SK-N-SH (cell line): Measurements from ENCODE around the gene TRDMT1. TPM values are rescaled to one million over a fixed set of nuclear protein-coding genes. Genes with fewer than 3 reads are reported as not detected.

Source experiments
- CTCF ChIA-PET: fragments of 300-600, 350-600 bp; formaldehyde crosslinking; extraction: SDS; loops from one replicate; lab custom pipeline; 2021; lab: Yijun Ruan, JAX
- POLR2A ChIA-PET: fragments of 350-600 bp; sonication (Branson Sonifier 250); formaldehyde crosslinking; extraction: SDS; loops from one replicate; lab custom pipeline; 2020; ENCODE audit warnings: antibody characterized with exemption, inconsistent platforms; lab: Yijun Ruan, JAX
- DNase-seq: peaks from one replicate; pipeline ENCODE4 v3.0.0; 2012
- H2AFZ ChIP-seq: fragments of 200-600 bp; sonication (generic); 2 replicates; pipeline ENCODE4 v1.8.1; 2016; ENCODE audit warnings: antibody characterized with exemption, mild to moderate bottlenecking, low read depth
- H3F3A ChIP-seq: fragments of 200-600 bp; sonication (generic); replicated peaks from 2 replicates; pipeline ENCODE3; 2016; ENCODE audit warnings: antibody characterized with exemption, mild to moderate bottlenecking; ENCODE audit not compliant: insufficient read depth
- H3K27ac ChIP-seq, 2 experiments: fragments of 200-500 bp in 1 of 2; fragments of 200-600 bp in 1 of 2; sonication (Bioruptor generic) in 1 of 2; sonication (generic), shearing (Covaris generic) in 1 of 2; 2 replicates each; pipeline versions ENCODE4 v1.5.1 to v1.6.1; 2014 to 2016; ENCODE audit warnings: low read depth in 2 of 2, inconsistent platforms in 1 of 2, low read length in 1 of 2, mild to moderate bottlenecking in 1 of 2, mixed read lengths in 1 of 2
- H3K27me3 ChIP-seq: fragments of 200-600 bp; sonication (generic), shearing (Covaris generic); 2 replicates; pipeline ENCODE4 v1.6.1; 2016; ENCODE audit warnings: mixed run types; ENCODE audit not compliant: insufficient read depth
- H3K36me3 ChIP-seq, 2 experiments: fragments of 200-500 bp in 1 of 2; fragments of 200-600 bp in 1 of 2; sonication (Bioruptor generic) in 1 of 2; sonication (generic) in 1 of 2; replicated peaks in 1 of 2; 2 replicates each; pipeline versions ENCODE3 to v1.5.1; 2014 to 2016; ENCODE audit warnings: low read length in 1 of 2, mild to moderate bottlenecking in 1 of 2; ENCODE audit not compliant: insufficient read depth in 2 of 2, control insufficient read depth in 1 of 2
- H3K4me1 ChIP-seq, 2 experiments: fragments of 200-500 bp in 1 of 2; fragments of 200-600 bp in 1 of 2; sonication (Bioruptor generic) in 1 of 2; sonication (generic), shearing (Covaris generic) in 1 of 2; 2 replicates each; pipeline versions ENCODE4 v1.5.1 to v1.6.1; 2014 to 2016; ENCODE audit warnings: low read depth in 1 of 2, low read length in 1 of 2, mixed run types in 1 of 2; ENCODE audit not compliant: insufficient read depth in 2 of 2, control insufficient read depth in 1 of 2
- H3K4me2 ChIP-seq: fragments of 200-600 bp; sonication (generic), shearing (Covaris generic); 2 replicates; pipeline ENCODE4 v1.6.1; 2017; ENCODE audit warnings: mixed run types
- H3K4me3 ChIP-seq, 2 experiments: fragments of 200-500 bp in 1 of 2; fragments of 200-600 bp in 1 of 2; sonication (Bioruptor generic) in 1 of 2; sonication (generic), shearing (Covaris generic) in 1 of 2; 2 replicates each; pipeline versions ENCODE4 v1.5.1 to v1.8.1; 2014 to 2016; ENCODE audit warnings: low read depth in 2 of 2, inconsistent platforms in 1 of 2, low read length in 1 of 2, mild to moderate bottlenecking in 1 of 2, mixed read lengths in 1 of 2, moderate library complexity in 1 of 2
- H3K79me2 ChIP-seq: fragments of 200-600 bp; sonication (generic); 2 replicates; pipeline ENCODE4 v1.8.1; 2017; ENCODE audit warnings: mild to moderate bottlenecking; ENCODE audit not compliant: insufficient read depth
- H3K9ac ChIP-seq: fragments of 200-600 bp; sonication (generic); 2 replicates; pipeline ENCODE4 v1.6.1; 2017; ENCODE audit warnings: mixed run types
- H3K9me2 ChIP-seq: fragments of 200-600 bp; sonication (generic); 2 replicates; pipeline ENCODE4 v1.6.1; 2017; ENCODE audit warnings: mixed run types
- H3K9me3 ChIP-seq: fragments of 200-600 bp; sonication (generic); 2 replicates; pipeline ENCODE4 v1.6.1; 2017; ENCODE audit warnings: mixed run types, mild to moderate bottlenecking, moderate library complexity
- H4K20me1 ChIP-seq: fragments of 200-600 bp; sonication (generic); 2 replicates; pipeline ENCODE4 v1.6.1; 2017; ENCODE audit warnings: mild to moderate bottlenecking, mixed run types; ENCODE audit not compliant: insufficient read depth
- CHD2 ChIP-seq: fragments of 150-350 bp; IDR thresholded peaks from 2 replicates; pipeline ENCODE4 v1.6.1; 2018; ENCODE audit warnings: low read length; ENCODE audit not compliant: partially characterized antibody
- ELF1 ChIP-seq: IDR thresholded peaks from 2 replicates; pipeline ENCODE4 v1.4.0; 2012
- FOXJ3 ChIP-seq: sonication (generic); formaldehyde crosslinking; IDR thresholded peaks from 2 replicates; pipeline ENCODE4 v1.5.1; 2020; ENCODE audit warnings: mild to moderate bottlenecking, missing genetic modification reagents
- GABPA ChIP-seq: IDR thresholded peaks from 2 replicates; pipeline ENCODE4 v1.4.0; 2012; ENCODE audit warnings: low read depth, mild to moderate bottlenecking
- GATA2 ChIP-seq: sonication (generic); formaldehyde crosslinking; IDR thresholded peaks from 2 replicates; pipeline ENCODE4 v1.5.0; 2020; ENCODE audit warnings: mild to moderate bottlenecking, missing genetic modification reagents
- IRF3 ChIP-seq: fragments of 150-350 bp; IDR thresholded peaks from 2 replicates; pipeline ENCODE4 v1.6.1; 2016; ENCODE audit warnings: mild to moderate bottlenecking, low read depth, low read length
- JUND ChIP-seq: IDR thresholded peaks from 2 replicates; pipeline ENCODE4 v1.4.0; 2012
- MXI1 ChIP-seq: IDR thresholded peaks from 2 replicates; pipeline ENCODE4 v1.6.1; 2012; ENCODE audit warnings: mild to moderate bottlenecking, low read depth, low read length, improper control_type of control experiment
- REST ChIP-seq: IDR thresholded peaks from 2 replicates; pipeline ENCODE4 v1.6.1; 2012; ENCODE audit warnings: mild to moderate bottlenecking, low read depth, low read length, moderate library complexity
- RFX5 ChIP-seq: IDR thresholded peaks from 2 replicates; pipeline ENCODE4 v1.6.1; 2012; ENCODE audit warnings: mild to moderate bottlenecking, improper control_type of control experiment, low read length
- SIN3A ChIP-seq: IDR thresholded peaks from 2 replicates; pipeline ENCODE4 v1.6.1; 2012; ENCODE audit warnings: low read depth, mild to moderate bottlenecking, low read length, moderate library complexity, borderline replicate concordance
- TAF1 ChIP-seq: IDR thresholded peaks from 2 replicates; pipeline ENCODE4 v1.6.1; 2012; ENCODE audit warnings: low read depth, mild to moderate bottlenecking, low read length, moderate library complexity, borderline replicate concordance
- TCF12 ChIP-seq: IDR thresholded peaks from 2 replicates; pipeline ENCODE4 v1.4.0; 2012
- TEAD4 ChIP-seq: IDR thresholded peaks from 2 replicates; pipeline ENCODE4 v1.4.0; 2012; ENCODE audit warnings: mild to moderate bottlenecking, borderline replicate concordance; ENCODE audit not compliant: insufficient read depth
- USF1 ChIP-seq: IDR thresholded peaks from 2 replicates; pipeline ENCODE4 v1.4.0; 2012; ENCODE audit warnings: low read depth, borderline replicate concordance
- WGBS: methylation state at CpG from one replicate; pipeline ENCODE4 v1.1.6; 2017; ENCODE audit warnings: low lambda C conversion rate; 5-methylcytosine and 5-hydroxymethylcytosine counted together
- polyA plus RNA-seq, 3 experiments: library from polyadenylated mRNA; depleted of rRNA; stranded (reverse); fragments of >200 nt; gene quantifications; 2 replicates each; pipeline ENCODE4 v1.2.3, GENCODE V29; 2012
- TF ChIP-seq, protein P1 (sequence below): fragments of 150-350 bp; IDR thresholded peaks from 2 replicates; pipeline ENCODE4 v1.6.1; 2017; ENCODE audit warnings: antibody characterized with exemption, low read length, low read depth, borderline replicate concordance
- TF ChIP-seq, protein P2 (sequence below): IDR thresholded peaks from 2 replicates; pipeline ENCODE4 v1.4.0; 2012; ENCODE audit warnings: low read depth
- TF ChIP-seq, protein P3 (sequence below): IDR thresholded peaks from 2 replicates; pipeline ENCODE4 v1.4.0; 2012; ENCODE audit warnings: low read depth, borderline replicate concordance

TRDMT1 gene
- polyA plus RNA-seq, 1 of the 3 experiments (the other 2 are of a cell fraction), result 3.1 TPM

DNA sequence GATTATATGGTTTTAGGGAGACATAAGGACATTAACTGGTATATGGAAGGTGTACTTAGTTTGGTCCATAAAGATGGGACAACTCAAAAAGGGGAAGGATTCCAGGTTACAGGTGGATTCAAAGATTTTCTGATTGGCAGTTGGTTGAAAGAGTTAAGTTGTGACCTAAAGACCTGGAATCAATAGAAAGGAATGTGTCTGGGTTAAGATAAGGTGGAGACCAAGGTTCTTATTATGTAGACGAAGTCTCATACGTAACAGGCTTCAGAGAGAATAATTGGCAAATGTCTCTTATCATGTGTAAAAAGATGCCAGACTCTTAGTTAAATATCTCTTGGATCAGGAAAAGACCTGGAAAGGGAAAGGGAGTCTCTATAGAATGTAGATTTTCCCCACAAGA is 1.0 kb upstream of the TRDMT1 start:
- 94% methylated on average over 2 of the region's 2 CpGs for WGBS
- CTCF ChIA-PET, result interaction anchor here (0.9 to 2.3 kb wide), 2 partner anchors 10 to 36 kb away, joined by 3 to 6 read pairs; no protein-coding TSS in a partner anchor

More for the DNA sequence above, 1.0 kb upstream of the TRDMT1 start:
- H3F3A ChIP-seq, result peaks cover 48% of the 10 kb centered on the region
- no peaks in the 10 kb centered on the region for H3K9me2 ChIP-seq
- POLR2A ChIA-PET, result no interaction called here
- H3K36me3 ChIP-seq, result no peaks in the 10 kb centered on the region
- no peak overlapping the region for H2AFZ ChIP-seq
- peaks cover 41% of the 10 kb centered on the region for H3K79me2 ChIP-seq
- H4K20me1 ChIP-seq, result no peaks in the 10 kb centered on the region
- no peak overlapping the region for H3K4me2 ChIP-seq
- no peak for DNase-seq
- no peaks in the 10 kb centered on the region for H3K27me3 ChIP-seq
- peak overlapping the region in 1 of 2 experiments; percentile 99; a peak in 2 of 4 replicates for H3K27ac ChIP-seq
- no peak overlapping the region for H3K9ac ChIP-seq
- no peak overlapping the region for H3K4me3 ChIP-seq
- TF ChIP-seq, protein P1, sequence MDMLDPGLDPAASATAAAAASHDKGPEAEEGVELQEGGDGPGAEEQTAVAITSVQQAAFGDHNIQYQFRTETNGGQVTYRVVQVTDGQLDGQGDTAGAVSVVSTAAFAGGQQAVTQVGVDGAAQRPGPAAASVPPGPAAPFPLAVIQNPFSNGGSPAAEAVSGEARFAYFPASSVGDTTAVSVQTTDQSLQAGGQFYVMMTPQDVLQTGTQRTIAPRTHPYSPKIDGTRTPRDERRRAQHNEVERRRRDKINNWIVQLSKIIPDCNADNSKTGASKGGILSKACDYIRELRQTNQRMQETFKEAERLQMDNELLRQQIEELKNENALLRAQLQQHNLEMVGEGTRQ, result no peak
- TF ChIP-seq TAF1, result no peak
- TF ChIP-seq MXI1, result no peak
- TF ChIP-seq JUND, result no peak
- TF ChIP-seq TCF12, result no peak
- TF ChIP-seq, protein P2, sequence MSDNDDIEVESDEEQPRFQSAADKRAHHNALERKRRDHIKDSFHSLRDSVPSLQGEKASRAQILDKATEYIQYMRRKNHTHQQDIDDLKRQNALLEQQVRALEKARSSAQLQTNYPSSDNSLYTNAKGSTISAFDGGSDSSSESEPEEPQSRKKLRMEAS, result no peak
- TF ChIP-seq TEAD4, result no peak
- no peak for TF ChIP-seq FOXJ3 (CRISPR knock-in tag)
- no peak for TF ChIP-seq SIN3A
- TF ChIP-seq GATA2, result no peak
- no peak for TF ChIP-seq RFX5
- TF ChIP-seq, protein P3, sequence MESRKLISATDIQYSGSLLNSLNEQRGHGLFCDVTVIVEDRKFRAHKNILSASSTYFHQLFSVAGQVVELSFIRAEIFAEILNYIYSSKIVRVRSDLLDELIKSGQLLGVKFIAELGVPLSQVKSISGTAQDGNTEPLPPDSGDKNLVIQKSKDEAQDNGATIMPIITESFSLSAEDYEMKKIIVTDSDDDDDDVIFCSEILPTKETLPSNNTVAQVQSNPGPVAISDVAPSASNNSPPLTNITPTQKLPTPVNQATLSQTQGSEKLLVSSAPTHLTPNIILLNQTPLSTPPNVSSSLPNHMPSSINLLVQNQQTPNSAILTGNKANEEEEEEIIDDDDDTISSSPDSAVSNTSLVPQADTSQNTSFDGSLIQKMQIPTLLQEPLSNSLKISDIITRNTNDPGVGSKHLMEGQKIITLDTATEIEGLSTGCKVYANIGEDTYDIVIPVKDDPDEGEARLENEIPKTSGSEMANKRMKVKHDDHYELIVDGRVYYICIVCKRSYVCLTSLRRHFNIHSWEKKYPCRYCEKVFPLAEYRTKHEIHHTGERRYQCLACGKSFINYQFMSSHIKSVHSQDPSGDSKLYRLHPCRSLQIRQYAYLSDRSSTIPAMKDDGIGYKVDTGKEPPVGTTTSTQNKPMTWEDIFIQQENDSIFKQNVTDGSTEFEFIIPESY, result no peak
- no peak for TF ChIP-seq ELF1
- TF ChIP-seq USF1, result no peak
- no peak for TF ChIP-seq IRF3
- TF ChIP-seq REST, result no peak
- TF ChIP-seq GABPA, result no peak
- no peak for TF ChIP-seq CHD2
- TF ChIP-seq, all 33 proteins: peak for 0
- H3K4me1 ChIP-seq, result peaks cover 16 to 20% of the 10 kb centered on the region in 2 experiments
- H3K9me3 ChIP-seq, result no peaks in the 10 kb centered on the region
